Vagina (tissue), 2 donors: ENCODE results near the gene TMEM44. TPM values are rescaled to one million over a fixed set of nuclear protein-coding genes. Genes with fewer than 3 reads are reported as not detected.

Experiments used
- DNase-seq, 2 donors: peaks; one replicate each; pipeline ENCODE4 v3.0.0-alpha.2; 2017; ENCODE audit errors: extremely low spot score in 2 of 2
- H3K27ac ChIP-seq: fragments of 200-600 bp; sonication (generic); one replicate; pipeline ENCODE4 v1.5.1; 2019
- H3K27me3 ChIP-seq: fragments of 200-600 bp; sonication (generic); one replicate; pipeline ENCODE4 v1.5.1; 2019
- H3K36me3 ChIP-seq, 2 donors: fragments of 200-600 bp; sonication (generic); one replicate each; pipeline ENCODE4 v1.5.1; 2017 to 2019
- H3K4me1 ChIP-seq: fragments of 200-600 bp; sonication (generic); one replicate; pipeline ENCODE4 v1.5.1; 2019
- H3K4me3 ChIP-seq, 2 donors: fragments of 200-600 bp; sonication (generic); 1 replicate in 1 of 2; 2 replicates in 1 of 2; pipeline ENCODE4 v1.5.1; 2016 to 2019
- H3K9me3 ChIP-seq: fragments of 200-600 bp; sonication (generic); one replicate; pipeline ENCODE4 v1.5.1; 2019
- CTCF ChIP-seq, 3 experiments: fragments of 450-650 bp in 2 of 3; fragments of 200-600 bp in 1 of 3; sonication (generic) in 1 of 3; IDR thresholded peaks; one replicate each; pipeline ENCODE4 v1.5.1; 2017 to 2019; ENCODE audit warnings: antibody characterized with exemption in 3 of 3, mild to moderate bottlenecking in 2 of 3, moderate library complexity in 2 of 3
- POLR2A ChIP-seq, 2 donors: fragments of 450-650 bp; IDR thresholded peaks; one replicate each; pipeline ENCODE4 v1.6.1; 2017; ENCODE audit warnings: antibody characterized with exemption in 2 of 2, mild to moderate bottlenecking in 2 of 2, moderate library complexity in 2 of 2
- POLR2AphosphoS5 ChIP-seq, 2 donors: sonication (generic); formaldehyde crosslinking; IDR thresholded peaks; one replicate each; pipeline ENCODE4 v1.9.0; 2017; ENCODE audit warnings: antibody characterized with exemption in 2 of 2, mild to moderate bottlenecking in 2 of 2, low read depth in 1 of 2; ENCODE audit not compliant: insufficient read depth in 1 of 2
- intact Hi-C: fragments of 100-400 bp; cut with DNase I; formaldehyde crosslinking; loops from one replicate; pipeline ENCODE4 v1.15.1; 2023
- total RNA-seq: library from RNA; depleted of rRNA; stranded (reverse); fragments of >200 nt; gene quantifications from one replicate; pipeline ENCODE4 v1.2.3, GENCODE V29; 2016

TMEM44 gene
- total RNA-seq, 1 donor from 2014 or later: 11.0 TPM

DNA sequence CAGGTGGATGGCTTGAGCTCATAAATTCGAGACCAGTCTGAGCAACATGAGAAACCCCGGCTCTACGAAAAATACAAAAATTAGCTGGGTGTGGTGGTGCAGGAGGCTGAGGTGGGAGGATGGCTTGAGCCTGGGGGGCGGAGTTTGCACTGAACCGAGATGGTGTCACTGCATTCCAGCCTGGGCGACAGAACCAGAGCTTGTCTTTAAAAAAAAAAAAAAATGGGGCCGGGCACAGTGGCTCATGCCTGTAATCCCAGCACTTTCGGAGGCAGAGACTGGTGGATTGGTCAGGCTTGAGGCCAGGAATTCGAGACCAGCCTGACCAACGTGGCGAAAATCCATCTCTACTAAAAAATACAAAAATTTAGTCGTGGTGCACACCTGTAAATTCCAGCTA, 64.0 kb downstream of the TMEM44 start:
- H3K27me3 ChIP-seq: no peaks in the 10 kb centered on the region
- intact Hi-C loops: no loop called here
- TF ChIP-seq CTCF (IDR thresholded peaks at IDR 0.05) (no peak), POLR2A (IDR thresholded peaks at IDR 0.05) (no peak), POLR2AphosphoS5 (IDR thresholded peaks at IDR 0.05; ENCODE audit: insufficient read depth in 1 of 2, low read depth in 1 of 2) (no peak)

DNA sequence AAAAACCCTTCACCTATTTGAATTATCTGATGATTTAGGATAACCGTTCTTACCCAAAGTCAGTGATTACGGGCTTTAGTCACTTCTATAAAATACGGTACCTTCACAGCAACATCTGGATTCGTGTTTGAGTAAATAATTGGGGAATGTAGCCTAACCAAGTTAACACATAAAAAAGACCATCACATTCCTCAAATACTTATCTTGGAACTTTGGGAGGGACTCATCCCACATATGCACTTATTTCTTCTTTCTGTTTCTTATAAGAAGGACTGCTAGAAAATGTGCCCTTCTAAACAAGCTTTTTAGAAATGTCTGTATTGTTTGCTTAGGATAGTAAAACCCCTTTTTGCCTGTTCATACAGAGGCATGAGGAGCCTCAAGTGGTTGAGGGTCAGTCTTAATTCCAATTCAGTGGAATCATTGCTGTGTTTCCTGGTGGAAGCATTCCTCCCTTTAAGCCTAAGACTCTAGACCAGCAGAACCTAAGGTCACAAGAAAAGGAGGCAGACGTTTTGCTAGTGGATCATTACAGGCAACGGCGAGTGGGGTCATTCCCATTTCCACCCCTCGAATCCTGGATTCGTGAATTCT, 67.5 kb downstream of the TMEM44 start:
- Histone ChIP-seq H3K27ac (no peak overlapping the region), H3K9me3 (no peaks in the 10 kb centered on the region), H3K4me1 (no peaks in the 10 kb centered on the region), H3K4me3 (no peak overlapping the region), H3K27me3 (no peaks in the 10 kb centered on the region), H3K36me3 (no peaks in the 10 kb centered on the region)
- no peak for DNase-seq
- intact Hi-C loops: no loop called here
- TF ChIP-seq POLR2AphosphoS5 (IDR thresholded peaks at IDR 0.05; ENCODE audit: insufficient read depth in 1 of 2, low read depth in 1 of 2): no peak

More for the DNA sequence above, 64.0 kb downstream of the TMEM44 start:
- no peaks in the 10 kb centered on the region for H3K36me3 ChIP-seq
- DNase-seq: no peak
- H3K9me3 ChIP-seq: no peaks in the 10 kb centered on the region
- H3K4me1 ChIP-seq: peaks cover 22% of the 10 kb centered on the region
- no peak overlapping the region for H3K27ac ChIP-seq
- H3K4me3 ChIP-seq: no peak overlapping the region

DNA sequence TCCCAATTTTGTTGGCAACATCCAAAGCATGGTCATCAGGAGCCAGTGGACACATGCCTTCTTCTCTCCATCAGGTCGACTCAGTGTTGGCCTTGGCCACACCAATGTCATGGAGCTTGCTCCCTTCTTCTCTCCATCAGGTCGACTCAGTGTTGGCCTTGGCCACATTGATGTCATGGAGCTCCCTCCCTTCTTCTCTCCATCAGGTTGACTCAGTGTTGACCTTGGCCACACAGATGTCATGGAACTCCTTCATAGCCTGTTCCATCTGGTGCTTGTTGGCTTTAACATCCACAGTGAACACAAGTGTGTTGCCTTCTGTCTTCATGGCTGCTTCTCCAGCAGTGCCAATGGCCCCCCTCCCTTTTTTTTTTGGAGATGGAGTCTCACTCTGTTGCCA, 70.2 kb downstream of the TMEM44 start:
- H3K4me3 ChIP-seq: no peak overlapping the region
- no peak for TF ChIP-seq POLR2AphosphoS5 (IDR thresholded peaks at IDR 0.05; ENCODE audit: insufficient read depth in 1 of 2, low read depth in 1 of 2)
- no peak for TF ChIP-seq POLR2A (IDR thresholded peaks at IDR 0.05)
- TF ChIP-seq CTCF (IDR thresholded peaks at IDR 0.05): no peak
- H3K36me3 ChIP-seq: no peaks in the 10 kb centered on the region
- intact Hi-C loops: no loop called here
- no peaks in the 10 kb centered on the region for H3K9me3 ChIP-seq
- H3K27me3 ChIP-seq: no peaks in the 10 kb centered on the region
- H3K27ac ChIP-seq: no peak overlapping the region
- no peaks in the 10 kb centered on the region for H3K4me1 ChIP-seq
- DNase-seq: no peak

DNA sequence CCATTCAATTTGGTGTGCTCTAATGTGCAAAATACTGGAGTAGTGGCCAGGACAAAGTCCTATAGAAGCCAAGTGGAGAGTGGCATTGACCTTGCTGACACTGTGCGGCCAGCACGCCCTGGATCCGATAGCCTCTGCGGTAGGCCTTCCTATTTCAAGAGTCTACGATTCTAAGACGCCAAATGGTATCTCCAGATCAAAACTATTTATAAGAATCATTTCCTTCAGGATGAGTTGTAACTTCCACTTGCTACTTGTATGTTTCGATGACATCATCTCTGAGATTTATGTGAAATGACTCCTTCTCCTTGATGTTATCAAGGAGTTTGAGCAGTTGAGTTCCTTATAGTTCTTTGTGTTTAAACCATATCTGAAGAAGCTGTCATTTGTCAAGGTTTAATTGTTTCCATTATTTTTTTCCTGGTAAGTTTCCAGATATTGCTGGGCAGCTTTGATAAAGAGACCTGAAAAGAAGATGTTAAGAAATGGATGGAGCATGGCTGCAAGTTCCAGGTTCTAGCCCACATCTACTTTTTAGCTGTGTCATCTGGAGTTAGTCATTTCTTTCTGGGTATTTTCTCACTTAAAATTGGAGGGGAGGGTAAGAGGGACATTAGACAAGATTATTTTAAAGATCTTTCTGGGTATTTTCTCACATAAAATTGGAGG, 71.8 kb downstream of the TMEM44 start:
- Histone ChIP-seq H3K36me3 (no peaks in the 10 kb centered on the region), H3K4me1 (no peaks in the 10 kb centered on the region), H3K9me3 (no peaks in the 10 kb centered on the region), H3K27me3 (no peaks in the 10 kb centered on the region), H3K4me3 (no peak overlapping the region), H3K27ac (no peak overlapping the region)
- TF ChIP-seq POLR2A (IDR thresholded peaks at IDR 0.05) (no peak), CTCF (IDR thresholded peaks at IDR 0.05) (no peak), POLR2AphosphoS5 (IDR thresholded peaks at IDR 0.05; ENCODE audit: insufficient read depth in 1 of 2, low read depth in 1 of 2) (no peak)
- no peak for DNase-seq
- intact Hi-C loops: no loop called here

- H3K9me3 ChIP-seq: no peaks in the 10 kb centered on the region
- H3K4me1 ChIP-seq: no peaks in the 10 kb centered on the region
- no peak for TF ChIP-seq CTCF (IDR thresholded peaks at IDR 0.05)
- no peak for TF ChIP-seq POLR2AphosphoS5 (IDR thresholded peaks at IDR 0.05; ENCODE audit: insufficient read depth in 1 of 2, low read depth in 1 of 2)
- TF ChIP-seq POLR2A (IDR thresholded peaks at IDR 0.05): no peak
- H3K27ac ChIP-seq: no peak overlapping the region
- no peak for DNase-seq
- intact Hi-C loops: no loop called here
- H3K36me3 ChIP-seq: no peaks in the 10 kb centered on the region
- no peak overlapping the region for H3K4me3 ChIP-seq
- no peaks in the 10 kb centered on the region for H3K27me3 ChIP-seq
These were observed 73.2 kb downstream of the TMEM44 start for GRCh38 chr3:194560047-194560446.
